ENCODE results near the gene CBS.

- TF ChIP-seq CTCF (IDR thresholded peaks at IDR 0.05; ENCODE audit: borderline replicate concordance, extremely low read depth, low read length, poor library complexity, severe bottlenecking) (no peak), EZH2 (IDR thresholded peaks at IDR 0.05; ENCODE audit: borderline replicate concordance, low read depth, low read length, severe bottlenecking) (no peak)
Observed at GRCh38 chr21:43027846-43028731, 47.5 kb downstream of the CBS start.
